ENCODE data around the gene INTS4.
"Not testable (repeated sequence)": the region's sequence is repeated elsewhere in the genome, so short reads cannot be mapped to it uniquely, and the experiment has no call there.

Gene INTS4

GRCh38 chr11:78023426-78023825, 29.0 kb upstream of the INTS4 start:
- no peak for DNase-seq

GRCh38 chr11:78022397-78023396, 28.2 kb upstream of the INTS4 start, which contains the start of gene KCTD14:
KCTD14 (minus strand) TSS chr11:78023276; CDS start chr11:78023249, 27 bp downstream.
- DNase-seq = no peak

GRCh38 chr11:78021611-78022010, 27.1 kb upstream of the INTS4 start:
- no peak for DNase-seq

GRCh38 chr11:78020246-78020645, 25.8 kb upstream of the INTS4 start:
- DNase-seq = no peak

- no peak for DNase-seq
Measured at GRCh38 chr11:78019808-78020207, 25.3 kb upstream of the INTS4 start.

GRCh38 chr11:78015878-78016277, 21.4 kb upstream of the INTS4 start:
- no peak for DNase-seq

- not testable (repeated sequence) for DNase-seq
Measured at GRCh38 chr11:78014937-78015520, 20.6 kb upstream of the INTS4 start.

GRCh38 chr11:78011301-78011700, 16.8 kb upstream of the INTS4 start:
- no peak for DNase-seq

GRCh38 chr11:78010755-78011154, 16.3 kb upstream of the INTS4 start:
- DNase-seq = no peak

GRCh38 chr11:78010304-78010703, 15.8 kb upstream of the INTS4 start:
- no peak for DNase-seq

- DNase-seq = no peak
Measured at GRCh38 chr11:78009062-78009461, 14.6 kb upstream of the INTS4 start.

GRCh38 chr11:78000193-78000592, 5.7 kb upstream of the INTS4 start:
- DNase-seq = no peak

- no peak for DNase-seq
Measured at GRCh38 chr11:77999446-78000030, 5.1 kb upstream of the INTS4 start.

GRCh38 chr11:77993902-77994301, 566 bp downstream of the INTS4 start:
- DNase-seq = no peak

GRCh38 chr11:77990981-77991380, 3.5 kb downstream of the INTS4 start:
- DNase-seq = no peak

GRCh38 chr11:77986456-77986855, 8.0 kb downstream of the INTS4 start:
- not testable (repeated sequence) for DNase-seq

GRCh38 chr11:77981346-77981947, 13.0 kb downstream of the INTS4 start:
- no peak for DNase-seq

- no peak for DNase-seq
Measured at GRCh38 chr11:77968337-77968736, 26.1 kb downstream of the INTS4 start.

GRCh38 chr11:77967753-77968152, 26.7 kb downstream of the INTS4 start:
- DNase-seq = no peak

- DNase-seq = no peak
Measured at GRCh38 chr11:77967121-77967520, 27.3 kb downstream of the INTS4 start.

GRCh38 chr11:77966338-77966737, 28.1 kb downstream of the INTS4 start:
- DNase-seq = no peak

GRCh38 chr11:77959434-77959833, 35.0 kb downstream of the INTS4 start:
- DNase-seq = no peak

- DNase-seq = not testable (repeated sequence)
Measured at GRCh38 chr11:77958583-77959177, 35.8 kb downstream of the INTS4 start.
